K562 (cell line): ENCODE measurements around the gene EXOSC2. TPM values are rescaled to one million over a fixed set of nuclear protein-coding genes. Genes with fewer than 3 reads are reported as not detected.

Experiments used
- ATAC-seq: fragments of 200-7000 bp; cut with Tn5 transposase; 3 replicates; pipeline ENCODE4 v1.9.1; 2020; ENCODE audit warnings: moderate library complexity
- BruUV-seq: library from RNA; stranded (reverse); fragments of 400-500 nt; replicated peaks from 2 replicates; lab custom pipeline; 2021; lab: Mats Ljungman, UMichigan
- CTCF ChIA-PET: fragments of 300-600 bp; formaldehyde crosslinking; extraction: SDS; loops from one replicate; lab custom pipeline; 2021; ENCODE audit warnings: low intra/inter-chr PET ratio; lab: Yijun Ruan, JAX
- POLR2A ChIA-PET: fragments of 300-600, 350-650 bp; sonication (Branson Sonifier 250); formaldehyde crosslinking; extraction: SDS; loops from one replicate; lab custom pipeline; 2021; ENCODE audit warnings: antibody characterized with exemption, inconsistent platforms; lab: Yijun Ruan, JAX
- DNase-seq, 4 experiments: peaks; one replicate each; pipeline versions ENCODE4 v3.0.0 to v3.0.0-alpha.2; 2011 to 2018; ENCODE audit warnings: low spot score in 3 of 4, mixed read lengths in 3 of 4; ENCODE audit errors: extremely low read depth in 1 of 4
- FAIRE-seq: peaks from 2 replicates; lab custom pipeline; 2011; peaks lifted over from hg19 to GRCh38; lab: Jason Lieb, UNC
- H2AFZ ChIP-seq: 2 replicates; pipeline ENCODE4 v1.6.0; 2011; ENCODE audit warnings: low read depth, low read length, control low read depth, inconsistent platforms
- H3K27ac ChIP-seq: fragments of 200-600 bp; 3 replicates; pipeline ENCODE4 v1.8.0; 2011; ENCODE audit warnings: low read depth, mild to moderate bottlenecking, control low read depth, inconsistent platforms, low read length, moderate library complexity, mixed read lengths; ENCODE audit errors: extremely low read depth
- H3K27me3 ChIP-seq, 2 experiments: fragments of 300-600 bp in 1 of 2; 2 replicates in 1 of 2; 3 replicates in 1 of 2; pipeline versions ENCODE4 v1.6.0 to v1.8.0; 2011; ENCODE audit warnings: inconsistent platforms in 2 of 2, low read length in 2 of 2, mild to moderate bottlenecking in 1 of 2, mixed read lengths in 1 of 2, moderate library complexity in 1 of 2; ENCODE audit not compliant: control insufficient read depth in 2 of 2, insufficient read depth in 2 of 2
- H3K36me3 ChIP-seq: fragments of 300-600 bp; 3 replicates; pipeline ENCODE4 v1.8.0; 2011; ENCODE audit warnings: mild to moderate bottlenecking, low read length, inconsistent platforms; ENCODE audit not compliant: control insufficient read depth, insufficient read depth
- H3K4me1 ChIP-seq, 2 experiments: fragments of 200-600 bp in 1 of 2; replicated peaks in 1 of 2; 2 replicates in 1 of 2; 3 replicates in 1 of 2; pipeline versions ENCODE4 v1.5.1 to v1.8.0; 2011; ENCODE audit warnings: inconsistent platforms in 2 of 2, low read length in 2 of 2, mild to moderate bottlenecking in 1 of 2, mixed read lengths in 1 of 2, moderate library complexity in 1 of 2; ENCODE audit not compliant: control insufficient read depth in 2 of 2, insufficient read depth in 2 of 2
- H3K4me2 ChIP-seq: 2 replicates; pipeline ENCODE4 v1.6.1; 2011; ENCODE audit warnings: low read length, control low read depth, inconsistent platforms, mixed read lengths; ENCODE audit not compliant: insufficient read depth
- H3K4me3 ChIP-seq: fragments of 200-600 bp; sonication (generic), shearing (Covaris generic); 2 replicates; pipeline ENCODE4 v1.5.1; 2016; ENCODE audit warnings: control low read depth, inconsistent platforms
- H3K79me2 ChIP-seq: fragments of 200-600 bp; 3 replicates; pipeline ENCODE4 v1.8.0; 2011; ENCODE audit warnings: low read length, inconsistent platforms; ENCODE audit not compliant: control insufficient read depth, insufficient read depth
- H3K9ac ChIP-seq, 2 experiments: 2 replicates each; pipeline versions ENCODE4 v1.6.0 to v1.6.1; 2011; ENCODE audit warnings: low read depth in 2 of 2, low read length in 2 of 2, control low read depth in 1 of 2, inconsistent platforms in 1 of 2, mild to moderate bottlenecking in 1 of 2, mixed read lengths in 1 of 2; ENCODE audit not compliant: insufficient read depth in 1 of 2
- H3K9me1 ChIP-seq: one replicate; pipeline ENCODE4 v1.6.0; 2011; ENCODE audit warnings: inconsistent platforms, mild to moderate bottlenecking, low read length, moderate library complexity; ENCODE audit not compliant: control insufficient read depth, insufficient read depth
- H3K9me3 ChIP-seq: replicated peaks from 2 replicates; pipeline ENCODE4 v1.5.1; 2011; ENCODE audit warnings: low read depth, low read length, inconsistent platforms; ENCODE audit not compliant: control insufficient read depth, insufficient read depth
- H4K20me1 ChIP-seq: replicated peaks from 2 replicates; pipeline ENCODE4 v1.6.1; 2011; ENCODE audit warnings: low read length, inconsistent platforms, mixed read lengths; ENCODE audit not compliant: control insufficient read depth, insufficient read depth
- CREM ChIP-seq: IDR thresholded peaks from 2 replicates; pipeline ENCODE4 v1.6.1; 2014; ENCODE audit warnings: antibody characterized with exemption, low read depth
- HMG20A ChIP-seq: fragments of 450-650 bp; formaldehyde crosslinking; conservative IDR thresholded peaks from 2 replicates; pipeline ENCODE4 v1.4.0; 2020; ENCODE audit warnings: mild to moderate bottlenecking, mixed read lengths
- NFATC3 ChIP-seq: fragments of 450-650 bp; IDR thresholded peaks from 2 replicates; pipeline ENCODE4 v1.6.1; 2017; ENCODE audit warnings: mild to moderate bottlenecking
- ZNF764 ChIP-seq: fragments of 250-450 bp; sonication (Bioruptor Pico); IDR thresholded peaks from 2 replicates; pipeline ENCODE4 v1.4.0; 2020; ENCODE audit warnings: low read depth, mild to moderate bottlenecking, moderate library complexity
- WGBS: fragments of 100-300 bp; shearing (Covaris generic); methylation state at CpG from one replicate; pipeline ENCODE4 v1.1.6; 2016; ENCODE audit warnings: low coverage, mixed read lengths; ENCODE audit not compliant: insufficient coverage; ENCODE audit errors: missing lambda C conversion rate; 5-methylcytosine and 5-hydroxymethylcytosine counted together
- in situ Hi-C: fragments of 300-500 bp; cut with MboI; formaldehyde crosslinking; loops from 4 replicates; pipeline ENCODE4 v1.15.0; 2018; ENCODE audit warnings: inconsistent platforms, mixed read lengths
- intact Hi-C: fragments of 100-400 bp; cut with micrococcal nuclease; formaldehyde crosslinking; loops from 2 replicates; pipeline ENCODE4 v1.14.2; 2022
- polyA plus RNA-seq, 8 experiments: library from polyadenylated mRNA; depleted of rRNA in 4 of 8; stranded (reverse) in 5 of 8; unstranded in 3 of 8; fragments of >200 nt; fragmentation: Nextera tagmentation in 2 of 8; fragmentation: Illumina TruSeq in 1 of 8; extraction: Ambion mirVana in 2 of 8; extraction: Trizol in 1 of 8; gene quantifications; 2 replicates each; pipeline versions ENCODE4 v1.2.1 to v1.2.3, GENCODE V29; 2011 to 2014; ENCODE audit warnings: inconsistent platforms in 1 of 8, missing spikeins in 1 of 8
- total RNA-seq, 7 experiments: library from RNA; depleted of rRNA in 6 of 7; stranded (reverse); fragments of >200 nt in 6 of 7; fragmentation: Illumina TruSeq in 2 of 7; extraction: Trizol in 2 of 7; gene quantifications; 2 replicates each; pipeline versions ENCODE4 v1.2.1 to v1.2.3, GENCODE V29; 2011 to 2021; ENCODE audit warnings: low replicate concordance in 1 of 7
- TF ChIP-seq, protein P1 (sequence below), 2 experiments: fragments of 450-650 bp in 1 of 2; sonication (generic) in 1 of 2; formaldehyde crosslinking; conservative IDR thresholded peaks; 2 replicates each; pipeline versions ENCODE4 v1.4.0 to v1.8.1; 2020 to 2022; ENCODE audit warnings: mild to moderate bottlenecking in 1 of 2, missing genetic modification reagents in 1 of 2

The EXOSC2 gene
- total and polyA plus RNA-seq, 9 of the 15 experiments (the other 6 are each of a cell fraction or from before 2014, with no cell fraction given): 46.0 to 101 (median 77.6) TPM

- TF ChIP-seq ZNF764 (CRISPR knock-in tag): no peak
These were observed 44.7 kb downstream of the EXOSC2 start (continued) for GRCh38 chr9:130738281-130738680.

- Histone ChIP-seq H3K36me3 (peaks cover 71% of the 10 kb centered on the region), H4K20me1 (peaks cover 7% of the 10 kb centered on the region; the same call in 1 of the 2 replicates), H3K79me2 (no peaks in the 10 kb centered on the region), H3K9me1 (peaks cover 8% of the 10 kb centered on the region), H3K4me1 (no peaks in the 10 kb centered on the region), H3K9ac (no peak overlapping the region), H3K4me3 (no peak overlapping the region), H2AFZ (no peak overlapping the region), H3K27me3 (no peaks in the 10 kb centered on the region), H3K4me2 (no peak overlapping the region), H3K9me3 (no peaks in the 10 kb centered on the region), H3K27ac (no peak overlapping the region)
- DNase-seq (peak; percentile 9 to 57 (median 48)), FAIRE-seq (no peak), ATAC-seq (no peak)
- 91% methylated on average over 4 of the region's 4 CpGs for WGBS
- TF ChIP-seq CREM (no peak), HMG20A (CRISPR knock-in tag) (no peak), NFATC3 (no peak)
- TF ChIP-seq, protein P1, sequence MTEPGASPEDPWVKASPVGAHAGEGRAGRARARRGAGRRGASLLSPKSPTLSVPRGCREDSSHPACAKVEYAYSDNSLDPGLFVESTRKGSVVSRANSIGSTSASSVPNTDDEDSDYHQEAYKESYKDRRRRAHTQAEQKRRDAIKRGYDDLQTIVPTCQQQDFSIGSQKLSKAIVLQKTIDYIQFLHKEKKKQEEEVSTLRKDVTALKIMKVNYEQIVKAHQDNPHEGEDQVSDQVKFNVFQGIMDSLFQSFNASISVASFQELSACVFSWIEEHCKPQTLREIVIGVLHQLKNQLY (CRISPR knock-in tag; conservative IDR thresholded peaks at IDR 0.05): 0 out of 4 replicates have a peak, but pooled peaks of 1 of the 2 experiments have one; percentile 35
- in situ Hi-C loops (no loop called here), intact Hi-C loops (no loop called here)
- BruUV-seq: no TSS peak
- CTCF ChIA-PET: interaction anchor here (0.5 kb wide), 1 partner anchor 35 kb away, joined by 4 read pairs; no protein-coding TSS in a partner anchor
- POLR2A ChIA-PET: interaction anchor here (0.6 to 13.0 kb wide), 6 partner anchors 7 to 867 kb away, joined by 3 to 141 read pairs (median 6); no protein-coding TSS in a partner anchor
These were observed 45.5 kb downstream of the EXOSC2 start for GRCh38 chr9:130739081-130739480.
